Activated CD4-positive, alpha-beta T cell treated with anti-CD3 and anti-CD28 coated beads, Interleukin-2, amount 10 ng/mL, durations not matched to agents 24 days and 14 days (primary cell): ENCODE data around the gene OR10A5. TPM values are rescaled to one million over a fixed set of nuclear protein-coding genes. Genes with fewer than 3 reads are reported as not detected.

Experiments
- DNase-seq: peaks from one replicate; pipeline ENCODE4 v3.0.0; 2022
- H3K27ac Mint-ChIP-seq: one replicate; pipeline ENCODE4 v1.8.0; 2022; ENCODE audit warnings: mild to moderate bottlenecking, mixed read lengths
- H3K27me3 Mint-ChIP-seq: one replicate; pipeline ENCODE4 v1.8.0; 2022; ENCODE audit warnings: mixed read lengths
- H3K36me3 Mint-ChIP-seq: one replicate; pipeline ENCODE4 v1.8.0; 2022; ENCODE audit warnings: low read depth, mild to moderate bottlenecking, mixed read lengths
- H3K4me1 Mint-ChIP-seq: one replicate; pipeline ENCODE4 v1.8.0; 2021; ENCODE audit warnings: mixed read lengths
- H3K4me3 Mint-ChIP-seq: one replicate; pipeline ENCODE4 v1.8.0; 2022; ENCODE audit warnings: mild to moderate bottlenecking, moderate library complexity, mixed read lengths
- H3K9me3 Mint-ChIP-seq: one replicate; pipeline ENCODE4 v1.8.0; 2021; ENCODE audit warnings: mixed read lengths
- intact Hi-C: fragments of 100-400 bp; cut with micrococcal nuclease; formaldehyde crosslinking; loops from one replicate; pipeline ENCODE4 v1.15.1; 2023
- total RNA-seq: library from RNA; stranded (reverse); gene quantifications from 2 replicates; pipeline ENCODE4 v1.2.3, GENCODE V29; 2022

Gene OR10A5
- total RNA-seq, 1 donor from 2014 or later = not detected

- peaks cover 2% of the 10 kb centered on the region for H3K27me3 Mint-ChIP-seq
- no peak within 1 kb of the TSS for H3K4me3 Mint-ChIP-seq
- H3K4me1 Mint-ChIP-seq = peaks cover 2% of the 10 kb centered on the region
- intact Hi-C loops = no loop called here
- no peak for DNase-seq
- no peaks in the 10 kb centered on the region for H3K9me3 Mint-ChIP-seq
- no peaks in the 10 kb centered on the region for H3K36me3 Mint-ChIP-seq
- no peak within 1 kb of the TSS for H3K27ac Mint-ChIP-seq
Observed at GRCh38 chr11:6892400-6892799, 46.9 kb downstream of the OR10A5 start, which contains the start of gene OR2D2. TSS of gene OR2D2 (minus strand) at chr11:6892500. CDS start at chr11:6892500, 0 bp downstream.

DNA sequence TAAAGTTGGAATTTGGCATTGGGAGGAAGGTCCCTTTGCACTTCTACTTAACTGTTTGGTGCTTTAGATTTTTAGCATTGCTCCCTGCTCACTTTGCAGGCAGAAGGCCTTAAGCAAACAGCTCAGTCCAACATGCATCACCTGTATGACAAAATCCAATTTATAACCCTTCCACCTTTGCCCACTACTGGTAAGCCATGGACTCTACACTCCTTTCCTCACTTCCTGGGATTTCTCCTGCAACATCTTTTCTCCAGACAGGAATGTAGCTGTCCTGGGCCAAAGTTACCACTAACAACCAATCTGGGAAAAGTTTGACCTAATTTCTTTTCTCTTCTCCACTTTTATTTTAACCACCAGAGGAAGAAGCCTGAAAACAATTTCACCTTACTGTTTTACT is 48.6 kb downstream of the OR10A5 start:
- intact Hi-C loops = no loop called here
- peaks cover 2% of the 10 kb centered on the region for H3K4me1 Mint-ChIP-seq
- H3K9me3 Mint-ChIP-seq = no peaks in the 10 kb centered on the region

DNA sequence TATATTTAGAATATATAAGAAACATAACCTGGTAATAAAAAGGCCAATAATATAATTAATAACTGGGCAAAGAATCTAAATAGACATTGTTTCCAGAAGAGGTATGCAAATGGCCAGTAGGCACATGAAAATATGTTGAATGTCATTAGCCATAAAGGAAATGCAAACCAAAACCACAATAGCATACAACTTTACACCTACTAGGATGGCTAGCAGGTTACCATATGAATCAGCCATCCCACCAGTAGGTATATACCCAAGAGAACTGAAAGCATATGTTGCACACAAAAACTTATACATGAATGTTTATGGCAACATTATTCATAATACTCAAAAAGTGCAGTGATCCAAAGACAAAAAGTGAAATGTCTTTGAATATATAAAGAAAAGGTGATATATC is 49.5 kb downstream of the OR10A5 start:
- no peak for DNase-seq
- Mint-ChIP-seq H3K27ac (no peak overlapping the region), H3K9me3 (no peaks in the 10 kb centered on the region), H3K27me3 (peaks cover 6% of the 10 kb centered on the region), H3K36me3 (no peaks in the 10 kb centered on the region), H3K4me1 (peaks cover 2% of the 10 kb centered on the region), H3K4me3 (no peak overlapping the region)
- intact Hi-C loops = no loop called here

More for the DNA sequence above, 48.6 kb downstream of the OR10A5 start:
- Mint-ChIP-seq H3K36me3 (no peaks in the 10 kb centered on the region), H3K27ac (no peak overlapping the region), H3K4me3 (no peak overlapping the region), H3K27me3 (peaks cover 6% of the 10 kb centered on the region)
- no peak for DNase-seq

Other genes starting within 250 kb of the OR10A5 start
- gene RRP8, start 242.1 kb upstream of the OR10A5 start, total RNA-seq = 41.5 and 43.8 TPM in 2 replicates
- gene ILK, start 241.9 kb upstream of the OR10A5 start, total RNA-seq = 89.6 and 92.4 TPM in 2 replicates
- 140 and 141 TPM in 2 replicates for gene TAF10, start 233.5 kb upstream of the OR10A5 start, total RNA-seq
- 32.2 and 35.2 TPM in 2 replicates for gene TPP1, start 226.3 kb upstream of the OR10A5 start, total RNA-seq
- 0.35 and 0.36 TPM in 2 replicates for gene DCHS1, start 189.9 kb upstream of the OR10A5 start, total RNA-seq
- 135 and 146 TPM in 2 replicates for gene MRPL17, start 162.3 kb upstream of the OR10A5 start, total RNA-seq
- gene OR2AG2, start 73.7 kb upstream of the OR10A5 start, total RNA-seq = 0.62 and 0.70 TPM in 2 replicates
- gene OR2AG1, start 62.7 kb upstream of the OR10A5 start, total RNA-seq = not detected in 2 replicates
- 0.35 and 0.50 TPM in 2 replicates for gene OR6A2, start 46.0 kb upstream of the OR10A5 start, total RNA-seq
- gene OR10A2, start 17.4 kb downstream of the OR10A5 start, total RNA-seq = not detected in 2 replicates
- not detected in 2 replicates for gene OR10A4, start 30.9 kb downstream of the OR10A5 start, total RNA-seq
- gene OR2D2, start 46.8 kb downstream of the OR10A5 start, total RNA-seq = 0.36 and 0.72 TPM in 2 replicates
- not detected in 2 replicates for gene OR2D3, start 75.3 kb downstream of the OR10A5 start, total RNA-seq
- 3.4 and 3.6 TPM in 2 replicates for gene ZNF215, start 80.7 kb downstream of the OR10A5 start, total RNA-seq
- gene ZNF214, start 174.7 kb downstream of the OR10A5 start, total RNA-seq = not detected in 2 replicates
- 0.09 and 0.21 TPM in 2 replicates for gene NLRP14, start 174.8 kb downstream of the OR10A5 start, total RNA-seq
- gene RBMXL2, start 243.3 kb downstream of the OR10A5 start, total RNA-seq = not detected in 2 replicates